SHP77 treated with DMSO at 0.1 percent for 48 hours (cell line): ENCODE measurements around the gene LRSAM1.

Experiments used
- DNase-seq: peaks from one replicate; lab custom pipeline; 2025; lab: John Stamatoyannopoulos, UW

The LRSAM1 gene

DNA sequence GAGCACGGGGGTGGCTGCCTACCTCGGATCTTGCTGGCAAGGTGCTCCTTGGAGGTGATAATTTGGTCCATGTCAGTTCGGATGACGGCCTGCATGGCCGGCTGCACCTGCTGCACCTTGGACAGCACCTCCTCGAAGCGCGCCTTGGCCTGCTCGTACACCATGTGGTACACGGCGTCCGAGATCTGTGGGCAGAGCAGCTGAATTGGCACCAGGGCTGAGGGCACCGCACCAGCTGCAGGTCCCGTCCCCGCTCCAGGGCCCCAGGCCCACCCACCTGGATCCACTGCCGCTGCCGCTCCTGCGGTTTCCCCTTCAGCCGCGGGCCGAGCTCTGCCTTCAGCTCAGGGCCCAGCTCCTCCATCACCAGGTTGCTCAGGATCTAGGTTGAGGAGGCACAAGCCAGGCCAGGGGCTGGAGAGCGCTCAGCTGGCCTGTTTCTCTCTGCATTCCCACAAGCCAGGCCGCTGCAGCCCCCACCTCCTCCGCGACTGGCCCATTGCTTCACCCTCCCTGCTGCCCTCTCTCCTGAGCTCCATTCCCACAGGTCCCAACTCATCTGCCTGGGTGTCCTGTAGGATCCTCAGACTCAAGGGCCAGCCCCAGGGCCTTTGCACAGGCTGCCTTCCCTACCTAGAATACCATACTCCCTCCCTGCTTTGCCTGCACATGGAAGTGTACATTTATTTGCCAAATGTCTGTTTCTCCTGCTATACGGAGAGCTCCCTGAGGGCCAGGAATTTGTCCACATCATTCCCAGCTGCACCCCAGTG lies 65.7 kb downstream of the LRSAM1 start:
- DNase-seq: no peak

DNA sequence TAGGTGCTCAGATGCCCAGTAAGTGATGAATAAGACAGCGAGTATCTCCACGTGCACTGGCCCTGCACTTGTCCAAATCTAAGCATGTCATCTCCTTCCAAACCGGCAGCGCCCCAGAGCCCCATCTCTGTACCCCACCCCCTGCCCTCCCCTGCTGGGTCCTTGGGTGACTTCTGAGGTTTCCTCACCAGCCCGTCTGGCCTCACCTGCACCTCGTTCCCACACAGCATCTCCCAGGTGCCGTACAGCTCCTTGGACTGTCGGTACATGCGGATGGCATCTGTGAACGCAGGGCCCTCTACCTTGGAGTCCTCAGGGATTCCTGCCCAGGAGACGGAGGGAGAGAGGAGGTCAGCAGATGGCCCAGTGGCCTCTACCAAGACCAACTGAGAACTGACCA lies 66.3 kb downstream of the LRSAM1 start:
- no peak for DNase-seq

DNA sequence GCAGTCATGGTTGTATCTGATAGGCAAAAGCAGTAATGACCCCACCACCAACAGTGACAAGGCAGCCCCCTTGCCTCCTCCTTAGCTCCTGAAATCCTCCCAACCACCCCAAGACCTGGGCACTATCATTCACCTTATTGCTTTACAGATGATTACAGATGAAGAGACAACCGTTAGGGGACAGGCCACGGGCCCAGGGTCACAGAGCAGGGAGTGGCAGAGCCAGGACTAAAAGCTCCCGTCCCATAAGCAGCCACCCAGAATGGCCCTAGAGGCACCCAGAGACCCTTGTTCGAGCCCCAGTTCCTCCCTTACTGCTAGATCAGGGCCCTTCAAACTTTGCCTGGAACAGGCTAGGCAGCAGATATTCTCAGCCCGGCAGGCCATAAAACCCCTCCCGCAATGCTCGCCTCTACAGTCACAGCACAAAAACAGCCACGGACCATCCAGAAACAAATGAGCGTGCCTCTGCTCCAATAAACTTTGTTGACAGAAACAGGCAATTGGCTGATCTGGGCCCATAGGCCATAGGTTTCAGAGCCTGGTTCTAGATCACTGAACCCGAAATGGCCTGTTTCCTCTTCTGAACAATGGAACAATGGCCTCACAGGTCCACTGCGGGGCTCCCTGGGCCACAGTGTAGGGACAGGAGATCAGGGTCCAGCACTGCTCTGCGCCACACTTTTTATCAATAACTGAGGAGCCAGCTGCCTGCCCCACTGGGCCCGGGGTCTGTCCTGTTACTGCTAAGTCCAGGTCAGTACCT lies 67.0 kb downstream of the LRSAM1 start:
- no peak for DNase-seq

DNA sequence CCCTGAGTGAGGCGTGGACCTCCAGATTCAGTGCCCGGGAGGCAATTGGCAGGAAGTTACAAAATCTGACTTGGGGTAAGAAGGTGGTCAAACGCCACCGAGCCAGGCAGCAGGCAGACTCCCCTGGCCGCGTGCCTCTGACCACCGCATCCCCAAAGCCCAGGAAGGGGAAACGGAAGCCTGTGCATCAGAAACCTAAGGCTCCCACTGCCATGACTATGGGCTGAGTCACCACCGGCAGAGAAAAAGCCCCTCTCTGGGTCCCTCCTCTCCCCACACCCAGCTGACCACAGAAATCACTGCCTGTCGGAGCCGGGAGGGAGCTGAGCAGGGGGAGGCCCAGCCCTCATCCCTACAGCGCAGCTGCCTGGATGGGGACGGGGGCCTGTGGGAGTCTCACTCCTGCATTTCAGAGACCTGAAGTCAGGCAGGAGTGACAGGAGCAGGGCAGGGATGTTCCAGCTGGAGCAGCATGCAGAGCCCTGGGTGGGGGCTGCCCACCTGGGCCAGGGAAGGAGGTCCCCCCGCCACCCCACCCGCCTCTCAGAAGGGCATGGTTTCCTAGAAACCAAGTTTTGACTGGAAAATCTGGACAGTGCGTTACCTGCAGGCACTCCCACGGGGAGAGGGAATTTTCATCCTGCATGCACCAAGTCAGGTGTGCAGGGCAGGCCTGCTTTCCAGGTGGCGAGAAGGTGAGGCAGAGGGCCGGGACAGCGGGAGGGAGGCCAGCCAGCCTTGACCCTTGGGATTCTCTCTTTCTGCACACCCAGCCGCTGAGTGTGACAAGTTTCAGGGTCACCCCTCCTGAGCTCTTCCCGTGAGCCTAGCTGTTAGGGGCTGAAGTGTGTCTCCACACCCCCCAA lies 68.2 kb downstream of the LRSAM1 start:
- DNase-seq: no peak

DNA sequence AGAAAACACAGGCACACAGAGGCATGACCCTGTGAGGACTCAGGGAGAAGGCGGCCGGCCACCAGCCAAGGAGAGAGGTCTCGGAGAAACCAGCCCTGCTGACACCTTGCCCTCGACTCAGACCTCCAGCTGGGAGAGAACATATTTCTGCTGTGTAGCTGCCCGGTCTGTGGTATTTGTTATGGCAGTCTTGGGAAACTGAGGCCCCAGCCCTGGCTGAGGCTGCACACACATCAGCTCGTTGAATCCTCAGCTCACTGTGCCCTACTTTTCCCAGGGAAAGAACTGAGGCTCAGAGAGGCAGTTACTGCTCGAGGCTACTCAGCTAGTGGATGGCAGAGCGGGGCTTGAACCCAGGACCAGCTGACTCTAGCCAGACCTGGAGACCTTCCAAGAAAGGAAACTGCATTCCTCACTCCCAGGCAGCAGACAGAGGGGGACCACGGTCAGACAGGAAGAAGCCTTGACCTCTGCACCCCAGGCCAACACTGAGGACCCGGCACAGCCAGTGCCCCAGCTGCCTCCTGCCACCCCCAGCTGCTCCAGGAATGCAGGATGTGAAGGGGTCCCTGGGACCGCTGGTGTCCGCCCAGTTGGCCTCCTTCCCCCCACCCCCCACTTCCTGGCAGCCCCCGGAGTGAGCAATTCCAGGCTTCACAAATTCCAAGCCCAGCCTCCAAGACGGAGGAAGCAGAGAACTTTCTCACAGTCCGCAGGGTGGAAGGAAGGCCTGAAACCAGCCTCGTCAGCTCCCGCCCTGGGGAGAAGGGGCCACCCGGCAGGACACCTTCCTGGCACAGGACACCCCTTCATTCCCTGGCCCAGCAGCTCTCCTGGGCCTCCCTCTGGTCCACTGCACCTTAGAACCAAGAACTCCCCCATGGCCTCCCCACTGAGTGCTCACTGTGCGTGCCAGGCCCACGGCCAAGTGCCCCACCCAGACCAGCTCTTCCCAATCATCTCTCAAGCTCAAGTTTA lies 69.9 kb downstream of the LRSAM1 start:
- DNase-seq: no peak

DNA sequence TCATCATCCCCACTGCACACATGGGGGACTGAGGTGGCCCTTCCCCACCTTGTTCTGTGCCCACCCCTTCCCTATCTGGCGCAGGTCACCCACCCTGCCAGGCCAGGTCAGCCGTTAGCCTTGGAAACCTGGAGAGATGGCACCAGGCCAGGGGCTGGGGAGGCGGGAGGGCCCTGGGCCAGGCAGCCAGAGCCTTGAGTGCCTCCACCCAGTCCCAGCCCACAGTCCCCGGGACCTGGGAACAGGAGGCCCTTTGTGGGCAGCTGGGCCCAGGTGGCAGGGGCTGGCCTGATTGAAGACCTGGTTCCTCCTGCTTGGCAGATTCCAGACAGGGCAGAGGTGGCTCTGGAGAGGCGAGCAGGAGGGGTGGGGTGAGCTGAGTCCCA lies 70.6 kb downstream of the LRSAM1 start:
- no peak for DNase-seq

DNA sequence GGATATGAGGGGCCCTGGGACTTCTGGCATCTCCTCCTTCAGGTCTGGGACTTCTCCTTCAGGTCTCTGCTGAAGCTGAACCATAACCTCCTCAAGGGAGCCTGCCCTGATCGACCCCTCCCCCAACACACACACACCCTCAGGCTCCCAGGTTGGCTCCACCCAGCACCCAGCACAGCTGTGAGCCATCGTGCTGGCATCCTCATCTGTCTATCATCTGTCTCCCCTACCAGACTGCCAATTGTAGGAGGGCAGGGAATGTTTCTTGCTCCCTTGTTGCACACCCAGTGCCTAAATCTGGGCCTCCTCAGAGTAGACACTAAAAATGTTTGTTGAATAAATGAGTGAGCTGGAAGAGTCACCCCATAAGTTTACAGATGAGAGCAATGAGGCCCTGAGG lies 71.4 kb downstream of the LRSAM1 start:
- no peak for DNase-seq

DNA sequence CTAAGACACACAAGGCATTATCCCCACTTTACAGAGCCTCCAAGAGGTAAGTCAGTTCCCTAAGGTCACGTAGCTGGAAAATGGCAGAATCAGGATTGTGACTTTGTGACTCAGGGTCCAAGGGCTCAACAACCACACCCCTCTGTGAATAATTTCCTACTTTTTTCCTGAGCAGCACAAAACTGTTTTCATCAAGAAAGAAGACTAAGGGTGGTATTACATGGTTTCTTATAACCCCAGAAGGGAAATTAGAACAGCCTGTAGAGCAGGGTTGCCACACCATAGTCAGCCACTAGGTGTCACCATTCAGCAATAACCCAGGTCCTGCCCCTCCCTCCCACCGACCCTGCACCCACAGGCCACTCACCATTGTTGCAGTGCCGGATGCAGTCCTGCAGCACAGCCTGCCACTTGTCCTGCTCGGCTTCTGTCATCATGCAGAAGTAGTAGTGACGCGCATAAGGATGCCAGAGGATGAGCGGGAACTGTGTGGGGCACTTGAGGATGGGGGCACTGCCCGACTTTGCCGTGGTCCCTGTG lies 72.1 kb downstream of the LRSAM1 start:
- DNase-seq: no peak

DNA sequence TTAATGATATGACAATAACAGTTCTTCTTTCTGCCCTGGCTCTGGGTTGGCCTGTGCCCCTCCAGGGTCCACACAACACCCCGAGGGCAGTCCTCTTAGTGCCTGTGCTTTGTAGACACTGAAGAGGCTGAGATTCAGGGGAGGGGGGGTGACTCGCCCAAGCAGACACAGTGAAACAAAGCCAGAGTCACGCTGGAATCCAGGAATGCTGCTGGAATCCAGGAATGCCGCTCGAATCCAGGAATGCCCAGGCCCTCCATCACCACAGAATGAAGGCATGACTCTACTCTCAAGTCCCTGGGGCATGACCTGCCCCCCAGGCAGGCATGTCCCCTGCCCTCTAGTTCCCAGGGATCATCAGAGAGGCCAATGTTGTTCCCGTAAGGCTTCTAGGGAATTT lies 73.1 kb downstream of the LRSAM1 start:
- no peak for DNase-seq

DNA sequence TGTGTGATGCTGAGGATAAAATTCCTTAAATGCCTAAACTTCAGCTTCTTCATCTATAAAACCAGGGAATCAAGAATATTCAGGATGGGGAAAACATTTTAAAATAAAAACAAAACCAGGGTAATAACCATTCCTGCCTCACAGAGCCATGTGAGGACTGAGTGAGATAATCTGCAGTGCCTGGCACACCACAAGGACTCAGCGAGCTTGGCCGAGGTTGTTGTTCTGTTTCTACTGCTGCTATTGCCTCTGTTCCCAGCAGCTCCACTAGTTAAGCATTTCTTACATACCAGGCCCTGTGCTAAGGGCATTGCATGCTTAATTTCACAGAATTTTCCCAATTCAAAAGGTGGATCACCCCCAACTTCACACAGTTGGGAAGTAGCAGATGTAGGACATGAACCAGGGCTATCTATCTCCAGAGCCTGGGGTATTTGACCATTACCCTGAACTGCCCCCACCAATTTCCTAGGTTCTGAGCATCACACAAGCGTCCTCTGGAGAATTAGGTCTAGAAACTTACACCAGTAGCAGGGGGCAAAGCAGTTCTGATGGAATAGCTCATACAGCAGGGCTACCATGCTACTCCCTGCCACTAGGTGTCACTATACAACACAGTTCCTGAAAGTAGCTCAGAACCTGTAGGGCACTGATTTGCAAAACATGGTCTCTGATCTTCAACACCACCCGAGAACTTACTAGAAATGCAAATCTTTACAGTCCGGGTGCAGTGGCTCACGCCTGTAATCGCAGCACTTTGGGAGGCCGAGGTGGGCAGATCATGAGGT lies 74.3 kb downstream of the LRSAM1 start:
- peak; percentile 8 for DNase-seq

DNA sequence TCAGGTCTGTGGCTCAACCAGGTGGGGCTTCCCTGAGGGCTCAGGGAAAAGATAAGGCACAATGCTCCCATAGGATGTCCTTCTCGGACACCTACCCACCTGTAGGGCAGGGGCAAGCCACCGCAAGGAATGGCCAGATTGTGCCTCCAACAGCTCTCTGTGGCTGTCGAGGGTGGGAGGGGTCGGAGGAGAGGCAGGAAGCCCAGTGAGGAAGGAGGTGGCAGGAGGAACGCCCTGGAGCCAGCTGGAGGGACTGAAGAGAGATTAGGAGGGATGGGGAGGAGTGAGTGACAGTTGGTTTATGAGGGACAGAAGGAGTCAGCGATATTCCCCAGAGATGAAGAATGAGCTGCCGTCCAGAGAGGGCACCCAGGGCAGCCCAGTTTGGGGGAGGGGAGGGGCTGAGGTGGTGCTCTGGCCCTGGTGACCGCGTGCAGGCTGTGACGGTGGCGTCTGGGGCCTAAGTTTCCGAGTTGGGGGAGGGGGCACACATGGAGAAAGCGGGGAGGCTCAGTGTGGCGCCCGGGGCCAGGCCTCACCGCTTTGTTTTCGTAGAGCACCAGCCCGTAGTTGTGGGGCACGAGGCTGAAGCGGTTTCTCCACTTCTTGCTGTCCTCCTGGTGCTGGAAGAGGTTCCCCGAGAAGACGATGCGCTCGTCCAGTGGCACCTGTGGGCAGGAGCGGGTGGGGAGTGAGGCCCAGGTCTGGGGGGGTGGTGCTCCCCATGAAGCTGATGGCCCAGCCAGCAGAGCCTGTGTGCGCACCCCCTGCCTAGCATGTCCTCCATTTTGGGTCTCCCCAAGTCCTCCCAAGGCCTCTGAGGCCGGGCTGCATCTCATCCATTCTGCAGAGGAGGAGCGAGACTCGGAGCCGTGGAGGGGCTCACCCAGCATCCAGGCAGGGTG lies 75.6 kb downstream of the LRSAM1 start:
- DNase-seq: no peak

DNA sequence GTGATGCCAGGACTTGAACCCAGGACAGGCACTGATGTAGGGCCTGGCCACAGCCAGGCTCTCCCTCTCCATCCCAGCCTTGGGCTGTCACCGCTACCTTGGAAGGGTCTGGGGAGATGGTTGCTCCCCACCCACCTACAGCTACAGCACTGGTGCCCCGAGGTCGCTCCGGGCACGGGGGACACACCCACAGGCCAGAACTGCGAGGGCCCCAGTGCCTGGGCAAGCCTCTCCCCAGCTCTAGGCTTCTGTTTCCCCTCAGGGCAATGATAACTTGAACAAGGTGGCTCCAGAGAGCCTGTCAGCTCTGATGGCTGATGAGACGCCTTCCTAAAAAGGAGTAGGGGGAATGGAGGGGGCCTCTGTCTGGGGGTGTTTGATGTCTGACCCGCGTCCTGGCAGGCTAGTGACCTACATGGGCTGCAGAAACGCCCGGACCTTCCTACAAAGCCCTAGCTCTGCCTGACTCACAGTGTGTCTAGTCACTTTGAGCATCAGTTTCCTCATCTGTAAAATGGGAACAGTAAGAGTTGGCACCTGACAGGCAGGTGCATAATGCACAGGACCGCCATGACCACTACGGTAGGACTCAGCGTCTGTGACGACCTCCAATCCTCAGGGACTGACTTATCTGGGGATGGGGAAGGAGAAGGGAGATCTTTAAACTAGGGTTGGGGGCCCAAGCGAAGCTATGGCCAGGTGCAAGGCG lies 76.4 kb downstream of the LRSAM1 start:
- no peak for DNase-seq

DNA sequence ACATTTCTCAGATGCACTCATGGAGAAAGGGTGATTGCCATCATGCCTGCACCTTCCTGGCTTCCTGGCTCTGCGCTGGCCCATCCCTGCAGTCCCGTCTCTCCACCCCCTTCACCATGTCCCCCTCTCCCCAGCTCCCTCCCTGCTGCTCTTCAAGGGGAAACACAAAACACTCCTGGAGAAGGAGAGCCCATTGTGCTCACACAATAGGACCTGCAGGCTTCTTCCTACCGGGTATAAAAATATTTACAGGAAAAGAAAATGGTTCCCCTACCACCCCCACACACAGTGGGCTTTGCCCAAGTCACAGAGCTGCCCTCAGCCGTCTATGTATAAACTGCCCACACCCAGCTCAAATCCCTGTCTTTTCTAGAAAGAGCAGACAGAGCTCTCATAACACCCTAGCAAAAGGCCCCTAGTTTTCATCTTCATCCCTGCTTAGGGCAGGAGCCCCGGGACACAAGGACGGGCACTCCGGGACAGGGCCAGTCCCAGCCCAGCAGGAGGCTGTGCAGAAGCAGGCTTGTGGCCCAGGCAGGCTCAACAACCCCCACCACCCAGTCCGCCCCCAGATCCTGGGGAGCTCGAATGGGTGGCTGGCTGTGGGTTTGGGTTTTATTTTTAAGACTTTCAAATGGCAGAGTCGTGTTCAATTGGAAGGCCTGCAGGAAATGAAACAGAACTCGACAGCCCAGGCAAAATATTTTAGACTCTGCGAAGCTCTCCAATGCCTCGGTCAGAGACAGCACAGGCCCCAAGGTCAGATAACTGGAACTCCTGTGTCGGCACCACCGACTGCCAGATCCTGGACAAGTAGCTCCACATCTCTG lies 77.3 kb downstream of the LRSAM1 start:
- no peak for DNase-seq

DNA sequence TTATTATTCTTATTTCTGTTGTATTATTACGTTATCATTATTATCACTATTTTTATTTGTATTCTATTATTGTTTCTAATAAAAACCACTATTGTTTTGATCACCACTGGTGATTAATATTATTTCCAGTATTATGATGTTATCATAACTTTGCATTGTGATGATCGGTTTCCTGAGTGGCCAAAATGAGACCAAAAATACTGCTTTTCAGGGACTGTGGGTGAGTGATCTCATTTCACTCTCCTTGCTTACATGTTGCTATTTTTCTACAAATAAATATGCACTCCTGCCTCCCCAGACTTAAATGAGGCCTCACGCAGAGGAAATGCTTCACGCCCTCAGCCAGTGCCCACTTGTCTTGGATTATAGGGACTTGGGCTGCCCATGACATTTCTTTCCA lies 78.4 kb downstream of the LRSAM1 start:
- DNase-seq: no peak

DNA sequence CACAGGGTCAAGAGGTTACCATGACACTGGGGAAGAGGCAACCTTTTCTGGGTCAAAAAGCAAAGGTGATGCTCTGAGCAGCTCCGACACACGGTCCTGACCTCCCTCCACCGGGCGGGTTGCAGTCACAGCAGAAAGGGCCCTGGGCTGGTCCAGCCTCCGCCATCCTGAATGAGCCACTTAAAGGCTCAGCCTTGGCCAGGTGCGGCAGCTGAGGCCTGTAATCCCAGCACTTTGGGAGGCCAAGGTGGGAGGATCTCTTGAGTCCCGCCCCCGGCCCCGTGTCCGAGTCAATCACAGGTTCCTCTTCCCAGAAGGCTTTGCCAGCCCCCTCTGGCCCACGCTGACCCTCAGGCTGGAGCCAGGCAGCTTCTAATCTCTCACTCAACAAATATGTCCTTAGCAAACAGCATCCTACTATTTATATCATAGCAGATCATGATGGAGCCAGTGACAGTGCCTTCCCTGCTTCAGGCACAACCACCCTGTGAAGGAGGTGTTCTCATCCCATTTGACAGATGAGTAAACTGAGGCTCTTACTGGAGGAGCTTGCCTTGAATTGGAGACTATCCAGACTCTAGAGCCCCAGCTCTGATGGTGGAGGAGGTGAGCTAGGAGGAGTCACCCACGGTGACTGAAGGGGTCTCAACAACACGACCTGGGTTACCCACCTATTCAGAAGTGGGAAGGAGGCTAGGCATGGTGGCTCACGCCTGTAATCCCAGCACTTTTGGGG lies 79.1 kb downstream of the LRSAM1 start:
- DNase-seq: no peak

DNA sequence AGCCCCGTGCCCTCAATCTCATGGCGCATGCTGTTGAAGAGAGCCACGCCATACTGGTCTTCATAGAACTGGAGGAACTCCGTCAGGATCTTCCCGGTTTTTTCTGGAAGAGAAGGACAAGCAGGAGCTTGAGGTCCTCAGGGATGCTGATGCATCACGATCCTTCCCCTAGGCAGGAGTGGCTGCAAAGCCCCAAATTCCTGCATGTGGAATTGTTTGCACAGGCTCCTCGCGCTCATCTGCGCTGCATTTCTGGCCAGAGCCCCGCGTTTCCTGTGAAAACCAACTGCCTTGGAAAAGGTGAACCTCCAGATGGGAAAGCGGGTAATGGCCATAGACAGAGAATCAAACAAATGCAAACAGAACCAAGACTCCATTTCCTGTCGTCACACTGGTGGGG lies 80.4 kb downstream of the LRSAM1 start:
- no peak for DNase-seq
